ENCODE results near the gene ZBED3. TPM values are rescaled to one million over a fixed set of nuclear protein-coding genes. Genes with fewer than 3 reads are reported as not detected.

Gene ZBED3, protein sequence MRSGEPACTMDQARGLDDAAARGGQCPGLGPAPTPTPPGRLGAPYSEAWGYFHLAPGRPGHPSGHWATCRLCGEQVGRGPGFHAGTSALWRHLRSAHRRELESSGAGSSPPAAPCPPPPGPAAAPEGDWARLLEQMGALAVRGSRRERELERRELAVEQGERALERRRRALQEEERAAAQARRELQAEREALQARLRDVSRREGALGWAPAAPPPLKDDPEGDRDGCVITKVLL
- total RNA-seq (1 to 10 TPM in 4 of 5 experiments, under 1 TPM in 1; 0.56 to 4.0 (median 2.8) TPM), polyA plus RNA-seq (1 to 10 TPM in 1 of 2 donors, under 1 TPM in 1; 0.74 to 1.4 TPM), total RNA-seq (0.81 reads per million)

- peak; percentile 33 to 76 (median 60) for DNase-seq
- Mint-ChIP-seq H3K36me3 (peaks cover 0 to 11% (median 4%) of the 10 kb centered on the region in 5 donors), H3K27ac (peak within 1 kb of the TSS; percentile 59 to 94 (median 86)), H3K4me1 (peaks cover 5 to 20% (median 17%) of the 10 kb centered on the region in 7 donors), H3K27me3 (peaks cover 0 to 12% (median 5%) of the 10 kb centered on the region in 5 donors), H3K9me3 (peaks cover 0 to 2% (median 0%) of the 10 kb centered on the region in 11 donors), H3K4me3 (peak within 1 kb of the TSS; percentile 85 to 96 (median 93))
- CTCF ChIA-PET, result interaction anchor here (1.4 to 1.6 kb wide), 2 partner anchors 9 to 10 kb away, joined by 3 to 5 read pairs; no protein-coding TSS in a partner anchor
- Histone ChIP-seq H3K4me3 (ENCODE audit: low read length) (peak within 1 kb of the TSS; percentile 74), H3K27me3 (ENCODE audit: control insufficient read depth in 2 of 2, insufficient read depth in 2 of 2, low read length in 2 of 2) (no peaks in the 10 kb centered on the region), H3K27ac (ENCODE audit: low read depth, low read length) (peak within 1 kb of the TSS; percentile 62), H3K36me3 (ENCODE audit: control insufficient read depth in 2 of 3, insufficient read depth in 3 of 3, low read length in 3 of 3) (no peaks in the 10 kb centered on the region), H3K9me3 (ENCODE audit: control insufficient read depth in 2 of 3, low read length in 3 of 3) (no peaks in the 10 kb centered on the region), H3K4me1 (ENCODE audit: control insufficient read depth in 2 of 2, insufficient read depth in 2 of 2, low read length in 2 of 2) (peaks cover 3 to 6% of the 10 kb centered on the region in 2 donors)
- ATAC-seq, result peak; percentile 82
- POLR2A ChIA-PET, result interaction anchor here (1.7 to 2.3 kb wide), 2 partner anchors 9 to 56 kb away, joined by 7 to 9 read pairs; partner anchors contain the start of gene AGGF1
- intact Hi-C loops (cut with micrococcal nuclease), result loop anchor here (1.0 to 2.0 kb wide), 5 partner anchors 56 to 406 kb away; partner anchors contain the start of genes AGGF1 (in 2 of the 2) and WDR41 (in 2 of the 2)
Measured at GRCh38 chr5:77086689-77087483, at the start of gene ZBED3. Gene ZBED3 (minus strand): TSS chr5:77087285. CDS start chr5:77077878, 9,407 bp downstream.

DNA sequence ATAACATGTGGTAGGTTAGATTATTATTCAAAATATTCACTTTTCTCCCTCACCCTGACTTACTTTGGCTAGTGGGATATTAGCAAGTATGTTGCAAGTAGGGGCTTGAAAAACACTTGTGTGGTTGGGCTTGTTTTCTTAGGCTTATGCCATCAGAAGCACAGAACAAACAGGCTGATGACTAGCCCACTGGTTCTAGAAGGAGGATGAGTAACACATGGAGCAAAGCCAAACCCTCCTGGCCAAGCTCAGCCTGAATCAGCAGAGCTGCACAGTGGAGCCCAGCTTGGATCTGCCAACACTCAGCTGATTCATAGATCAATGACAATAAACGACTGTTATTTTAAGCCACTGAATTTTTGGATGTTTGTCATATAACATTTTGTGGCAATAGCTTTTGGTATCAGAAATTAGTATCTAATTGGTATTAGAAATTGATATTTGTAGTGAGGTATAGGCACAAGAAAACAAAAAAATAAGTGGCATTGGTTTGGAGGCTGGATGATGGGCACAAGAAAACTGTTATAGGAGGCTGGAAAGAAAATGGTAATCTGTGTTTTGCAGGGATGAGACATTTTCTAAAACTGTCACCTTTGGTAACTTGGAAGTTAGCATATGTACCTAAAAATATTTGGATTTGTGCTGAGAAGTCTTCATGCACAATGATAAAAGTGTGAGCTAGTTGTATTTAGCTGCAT is 46.1 kb upstream of the ZBED3 start:
- H3K27me3 ChIP-seq (ENCODE audit: control insufficient read depth in 2 of 2, insufficient read depth in 2 of 2, low read length in 2 of 2), result no peaks in the 10 kb centered on the region
- ATAC-seq (no peak), DNase-seq (no peak)
- no peak overlapping the region for H3K4me3 ChIP-seq (ENCODE audit: low read length)
- intact Hi-C loops (cut with micrococcal nuclease), result no loop called here
- H3K27ac ChIP-seq (ENCODE audit: low read depth, low read length), result no peak overlapping the region
- ChIA-PET CTCF (no interaction called here), POLR2A (no interaction called here)
- Mint-ChIP-seq H3K9me3 (peaks cover 0 to 2% (median 0%) of the 10 kb centered on the region in 11 donors), H3K27me3 (peaks cover 3 to 16% (median 11%) of the 10 kb centered on the region in 5 donors), H3K4me3 (no peak overlapping the region), H3K27ac (no peak overlapping the region), H3K4me1 (peaks cover 0 to 5% (median 0%) of the 10 kb centered on the region in 7 donors), H3K36me3 (no peaks in the 10 kb centered on the region)
- no peaks in the 10 kb centered on the region for H3K36me3 ChIP-seq (ENCODE audit: control insufficient read depth in 2 of 3, insufficient read depth in 3 of 3, low read length in 3 of 3)
- H3K9me3 ChIP-seq (ENCODE audit: control insufficient read depth in 2 of 3, low read length in 3 of 3), result no peaks in the 10 kb centered on the region
- H3K4me1 ChIP-seq (ENCODE audit: control insufficient read depth in 2 of 2, insufficient read depth in 2 of 2, low read length in 2 of 2), result no peaks in the 10 kb centered on the region

DNA sequence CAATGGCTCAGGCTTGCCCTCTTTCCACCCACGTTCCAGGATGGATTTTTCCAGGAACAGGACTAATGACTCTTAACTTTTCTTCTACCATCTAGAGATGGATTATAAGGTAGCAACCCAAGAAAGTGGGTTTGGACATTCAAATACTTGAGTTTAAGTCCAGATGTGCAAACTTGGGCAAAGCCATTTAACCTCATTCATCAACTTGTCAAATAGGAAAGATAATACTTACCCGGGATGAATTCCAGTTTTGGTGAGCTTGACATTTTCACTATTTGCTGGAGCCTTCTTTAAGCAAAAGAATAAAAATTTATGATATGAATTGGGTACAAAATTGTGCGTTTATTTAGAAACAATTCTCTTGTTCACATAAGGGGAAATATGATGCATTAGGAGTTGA is 44.3 kb upstream of the ZBED3 start:
- Histone ChIP-seq H3K9me3 (ENCODE audit: control insufficient read depth in 2 of 3, low read length in 3 of 3) (no peaks in the 10 kb centered on the region), H3K27ac (ENCODE audit: low read depth, low read length) (no peak overlapping the region), H3K4me1 (ENCODE audit: control insufficient read depth in 2 of 2, insufficient read depth in 2 of 2, low read length in 2 of 2) (no peaks in the 10 kb centered on the region), H3K27me3 (ENCODE audit: control insufficient read depth in 2 of 2, insufficient read depth in 2 of 2, low read length in 2 of 2) (no peaks in the 10 kb centered on the region), H3K4me3 (ENCODE audit: low read length) (no peak overlapping the region), H3K36me3 (ENCODE audit: control insufficient read depth in 2 of 3, insufficient read depth in 3 of 3, low read length in 3 of 3) (no peaks in the 10 kb centered on the region)
- ATAC-seq (no peak), DNase-seq (no peak)
- Mint-ChIP-seq H3K36me3 (peaks cover 0 to 4% (median 0%) of the 10 kb centered on the region in 5 donors), H3K4me3 (no peak overlapping the region), H3K27ac (no peak overlapping the region), H3K27me3 (peaks cover 3 to 16% (median 11%) of the 10 kb centered on the region in 5 donors), H3K4me1 (peaks cover 0 to 5% (median 0%) of the 10 kb centered on the region in 7 donors), H3K9me3 (peaks cover 0 to 2% (median 0%) of the 10 kb centered on the region in 11 donors)
- ChIA-PET POLR2A (no interaction called here), CTCF (interaction anchor here (0.7 kb wide), 1 partner anchor 197 kb away, joined by 3 read pairs; no protein-coding TSS in a partner anchor)
- intact Hi-C loops (cut with micrococcal nuclease), result no loop called here

GRCh38 chr5:77129391-77129990 is 42.4 kb upstream of the ZBED3 start:
- peaks cover 0 to 7% (median 0%) of the 10 kb centered on the region in 5 donors for H3K36me3 Mint-ChIP-seq
- H3K4me3 ChIP-seq (ENCODE audit: low read length), result no peak overlapping the region
- no peaks in the 10 kb centered on the region for H3K4me1 ChIP-seq (ENCODE audit: control insufficient read depth in 2 of 2, insufficient read depth in 2 of 2, low read length in 2 of 2)
- intact Hi-C loops (cut with micrococcal nuclease), result no loop called here
- H3K27ac Mint-ChIP-seq, result no peak overlapping the region
- no peak overlapping the region for H3K4me3 Mint-ChIP-seq
- no peaks in the 10 kb centered on the region for H3K36me3 ChIP-seq (ENCODE audit: control insufficient read depth in 2 of 3, insufficient read depth in 3 of 3, low read length in 3 of 3)
- no peaks in the 10 kb centered on the region for H3K27me3 ChIP-seq (ENCODE audit: control insufficient read depth in 2 of 2, insufficient read depth in 2 of 2, low read length in 2 of 2)
- no peaks in the 10 kb centered on the region for H3K9me3 ChIP-seq (ENCODE audit: control insufficient read depth in 2 of 3, low read length in 3 of 3)
- POLR2A ChIA-PET, result no interaction called here
- ATAC-seq, result no peak
- H3K9me3 Mint-ChIP-seq, result no peaks in the 10 kb centered on the region
- CTCF ChIA-PET, result interaction anchor here (0.6 kb wide), 1 partner anchor 291 kb away, joined by 3 read pairs; no protein-coding TSS in a partner anchor
- peaks cover 0 to 15% (median 5%) of the 10 kb centered on the region in 5 donors for H3K27me3 Mint-ChIP-seq
- H3K4me1 Mint-ChIP-seq, result no peaks in the 10 kb centered on the region
- DNase-seq, result peak in 2 of 9 donors; percentile 17 to 20
- H3K27ac ChIP-seq (ENCODE audit: low read depth, low read length), result no peak overlapping the region

- peaks cover 0 to 7% (median 0%) of the 10 kb centered on the region in 5 donors for H3K36me3 Mint-ChIP-seq
- no peak overlapping the region for H3K27ac ChIP-seq (ENCODE audit: low read depth, low read length)
- H3K4me3 ChIP-seq (ENCODE audit: low read length), result no peak overlapping the region
- H3K27me3 Mint-ChIP-seq, result peaks cover 0 to 11% (median 5%) of the 10 kb centered on the region in 5 donors
- H3K9me3 ChIP-seq (ENCODE audit: control insufficient read depth in 2 of 3, low read length in 3 of 3), result no peaks in the 10 kb centered on the region
- H3K4me1 ChIP-seq (ENCODE audit: control insufficient read depth in 2 of 2, insufficient read depth in 2 of 2, low read length in 2 of 2), result no peaks in the 10 kb centered on the region
- no peaks in the 10 kb centered on the region for H3K27me3 ChIP-seq (ENCODE audit: control insufficient read depth in 2 of 2, insufficient read depth in 2 of 2, low read length in 2 of 2)
- intact Hi-C loops (cut with micrococcal nuclease), result no loop called here
- no peak for ATAC-seq
- no peak for DNase-seq
- H3K9me3 Mint-ChIP-seq, result no peaks in the 10 kb centered on the region
- no peak overlapping the region for H3K27ac Mint-ChIP-seq
- no peaks in the 10 kb centered on the region for H3K4me1 Mint-ChIP-seq
- H3K36me3 ChIP-seq (ENCODE audit: control insufficient read depth in 2 of 3, insufficient read depth in 3 of 3, low read length in 3 of 3), result no peaks in the 10 kb centered on the region
- no peak overlapping the region for H3K4me3 Mint-ChIP-seq
- ChIA-PET POLR2A (no interaction called here), CTCF (no interaction called here)
Measured at GRCh38 chr5:77128411-77129061, 41.5 kb upstream of the ZBED3 start.

Measured in naive thymus-derived CD4-positive, alpha-beta T cell (primary cell).